Renal pelvis (tissue), 4 donors: ENCODE measurements around the gene NSD1. TPM values are rescaled to one million over a fixed set of nuclear protein-coding genes. Genes with fewer than 3 reads are reported as not detected.

Experiments
- DNase-seq: peaks from one replicate; pipeline ENCODE4 v3.0.0-alpha.2; 2013
- polyA plus RNA-seq, 3 donors: library from polyadenylated mRNA; unstranded; fragments of 120-200 nt; gene quantifications; one replicate each; pipeline ENCODE4 v1.2.1, GENCODE V29; 2013; ENCODE audit not compliant: insufficient read length in 3 of 3

The NSD1 gene
- polyA plus RNA-seq, 3 donors: 62.9 to 70.0 (median 68.5) TPM

- peak; percentile 77 for DNase-seq
These were observed 39.1 kb upstream of the NSD1 start for GRCh38 chr5:177094224-177095087.

- no peak for DNase-seq
These were observed 38.4 kb upstream of the NSD1 start for GRCh38 chr5:177095088-177095669.

- no peak for DNase-seq
These were observed 37.2 kb upstream of the NSD1 start for GRCh38 chr5:177096162-177097015.

GRCh38 chr5:177097016-177097985 lies 36.3 kb upstream of the NSD1 start:
- DNase-seq: no peak

GRCh38 chr5:177098120-177098469 lies 35.5 kb upstream of the NSD1 start:
- DNase-seq: no peak

GRCh38 chr5:177098470-177099141 lies 35.0 kb upstream of the NSD1 start:
- peak; percentile 58 for DNase-seq

- no peak for DNase-seq
These were observed 34.0 kb upstream of the NSD1 start for GRCh38 chr5:177099422-177100093.

GRCh38 chr5:177100714-177101121 lies 32.9 kb upstream of the NSD1 start:
- no peak for DNase-seq

- no peak for DNase-seq
These were observed 29.9 kb upstream of the NSD1 start for GRCh38 chr5:177103523-177104253.

GRCh38 chr5:177105691-177106476 lies 27.7 kb upstream of the NSD1 start:
- DNase-seq: no peak

GRCh38 chr5:177107159-177107558 lies 26.4 kb upstream of the NSD1 start:
- no peak for DNase-seq

- no peak for DNase-seq
These were observed 23.8 kb upstream of the NSD1 start for GRCh38 chr5:177109810-177110209.

GRCh38 chr5:177111720-177112394 lies 21.7 kb upstream of the NSD1 start:
- DNase-seq: no peak

GRCh38 chr5:177112589-177113220 lies 20.9 kb upstream of the NSD1 start:
- DNase-seq: no peak

GRCh38 chr5:177113566-177114424 lies 19.8 kb upstream of the NSD1 start:
- DNase-seq: peak; percentile 72

GRCh38 chr5:177116631-177117373 lies 16.8 kb upstream of the NSD1 start:
- peak; percentile 90 for DNase-seq
